ENCODE results near the gene IL10RA.

The IL10RA gene

DNA sequence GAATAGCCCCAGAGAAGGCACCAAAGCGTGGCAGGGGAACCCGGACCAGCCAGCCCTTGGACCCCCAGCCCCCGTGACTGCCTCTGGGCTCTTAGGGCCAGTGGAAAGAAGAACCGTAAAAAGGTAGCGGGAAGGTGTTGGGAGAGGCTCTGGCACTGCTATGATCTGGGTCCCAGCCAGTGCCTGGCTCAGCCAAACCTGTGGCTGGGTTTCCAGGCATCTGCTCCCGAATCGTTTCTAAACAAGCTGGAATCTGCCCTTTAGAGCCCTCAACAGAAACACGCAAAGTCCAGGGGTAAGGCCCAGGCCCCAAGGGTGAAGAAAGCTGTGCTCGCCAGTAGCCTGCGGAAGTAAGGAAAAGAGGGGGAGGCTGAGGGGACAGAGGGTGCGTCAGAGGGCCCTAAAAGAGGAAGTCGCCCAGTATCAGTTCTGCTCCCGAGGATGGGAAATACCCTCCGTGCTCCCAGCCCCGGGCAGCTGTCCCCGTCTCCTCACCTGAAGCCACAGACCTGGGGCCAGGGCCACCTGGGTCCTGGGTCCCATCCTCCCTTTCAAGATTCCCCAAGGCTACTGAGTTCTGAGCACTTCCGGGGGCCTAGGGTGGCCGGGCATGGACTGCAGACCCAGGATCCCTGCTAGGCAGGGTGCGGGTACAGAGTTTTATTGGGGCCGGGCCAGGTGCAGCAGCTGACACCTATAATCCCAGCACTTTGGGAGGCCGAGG, 24.7 kb downstream of the IL10RA start:
- H3K9ac ChIP-seq (ENCODE audit: low read depth, low read length) = no peak overlapping the region
- no peaks in the 10 kb centered on the region for H3K9me3 ChIP-seq (ENCODE audit: control insufficient read depth, insufficient read depth, low read length)
- no peak overlapping the region for H3K4me3 ChIP-seq (ENCODE audit: low read depth, low read length)
- no peaks in the 10 kb centered on the region for H3K4me1 ChIP-seq (ENCODE audit: control insufficient read depth, insufficient read depth, low read length)
- H3K36me3 ChIP-seq (ENCODE audit: control insufficient read depth, insufficient read depth, low read length) = no peaks in the 10 kb centered on the region
- H3K27ac ChIP-seq (ENCODE audit: low read depth, low read length) = no peak overlapping the region
- H3K27me3 ChIP-seq (ENCODE audit: control insufficient read depth, insufficient read depth, low read length) = no peaks in the 10 kb centered on the region

DNA sequence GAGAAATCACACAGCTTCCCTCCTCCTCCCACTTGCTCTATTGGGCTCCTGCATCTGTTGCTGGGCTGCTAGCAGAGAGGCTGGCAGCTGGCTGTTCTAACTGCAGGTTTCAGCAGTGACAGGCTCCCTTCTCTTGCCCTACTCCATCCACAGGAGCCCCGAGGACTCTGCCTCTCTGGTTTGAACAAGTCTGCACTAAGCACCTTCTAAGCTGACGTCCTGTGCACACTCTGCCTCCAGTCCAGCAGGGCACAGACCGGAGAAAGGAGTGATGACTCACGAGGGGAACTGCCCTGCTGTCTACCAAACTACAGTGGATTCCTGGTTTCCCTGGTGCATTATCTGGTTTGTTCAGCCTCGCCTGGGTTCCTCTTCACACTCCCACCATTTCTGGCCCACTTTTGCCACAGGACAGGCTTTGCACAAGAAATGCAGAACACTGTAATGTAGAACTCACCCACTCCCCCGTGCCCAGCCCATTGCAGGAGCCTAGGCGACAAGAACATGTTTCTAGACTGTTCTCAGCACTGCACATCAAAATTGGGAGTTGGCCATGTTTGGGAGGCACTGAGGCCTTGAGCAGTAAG, 26.0 kb downstream of the IL10RA start:
- Histone ChIP-seq H3K36me3 (ENCODE audit: control insufficient read depth, insufficient read depth, low read length) (no peaks in the 10 kb centered on the region), H3K27ac (ENCODE audit: low read depth, low read length) (no peak overlapping the region), H3K4me3 (ENCODE audit: low read depth, low read length) (no peak overlapping the region), H3K4me1 (ENCODE audit: control insufficient read depth, insufficient read depth, low read length) (no peaks in the 10 kb centered on the region), H3K27me3 (ENCODE audit: control insufficient read depth, insufficient read depth, low read length) (no peaks in the 10 kb centered on the region), H3K9me3 (ENCODE audit: control insufficient read depth, insufficient read depth, low read length) (no peaks in the 10 kb centered on the region), H3K9ac (ENCODE audit: low read depth, low read length) (no peak overlapping the region)

DNA sequence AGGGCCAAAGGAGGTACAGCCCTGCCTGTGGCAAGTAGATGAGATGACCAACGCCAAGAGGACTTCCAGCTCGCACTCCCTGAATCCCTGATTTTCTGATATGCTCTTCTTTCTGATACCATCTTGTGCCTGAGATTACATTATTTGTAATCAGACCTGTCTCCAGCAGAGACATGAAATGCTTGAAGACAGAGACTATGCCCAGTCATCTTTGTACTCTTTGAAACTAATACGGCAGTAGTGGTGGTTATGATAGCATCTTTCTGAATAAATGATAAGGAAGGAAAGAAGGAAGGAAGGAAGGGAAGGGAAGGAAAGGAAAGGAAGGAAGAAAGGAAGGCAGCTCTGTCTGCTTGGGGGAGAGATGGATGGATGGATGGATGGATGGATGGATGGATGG, 27.8 kb downstream of the IL10RA start:
- no peaks in the 10 kb centered on the region for H3K9me3 ChIP-seq (ENCODE audit: control insufficient read depth, insufficient read depth, low read length)

DNA sequence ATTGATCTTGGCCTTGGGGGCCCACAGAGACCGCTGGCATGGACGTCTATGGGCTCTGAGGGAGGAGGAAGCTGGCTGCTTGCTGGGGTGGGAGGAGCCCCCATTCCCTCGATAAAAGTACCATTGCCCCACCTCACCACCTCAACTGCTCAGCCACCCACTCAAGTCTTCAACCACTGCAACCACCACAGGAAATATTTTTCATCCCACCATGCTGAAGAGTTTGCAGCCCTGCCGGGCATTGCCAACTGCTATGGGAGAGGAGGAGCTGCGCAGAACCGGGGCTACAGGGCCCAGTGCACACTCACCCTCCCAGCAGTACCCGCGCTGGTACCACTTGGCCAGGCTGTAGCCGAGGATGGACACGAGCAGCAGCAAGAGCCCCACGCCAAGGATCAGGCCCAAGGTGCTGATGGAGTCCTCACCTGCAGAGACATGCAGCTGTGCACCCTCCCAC, 29.2 kb downstream of the IL10RA start:
- Histone ChIP-seq H3K9ac (ENCODE audit: low read depth, low read length) (no peak overlapping the region), H3K27me3 (ENCODE audit: control insufficient read depth, insufficient read depth, low read length) (no peaks in the 10 kb centered on the region), H3K4me3 (ENCODE audit: low read depth, low read length) (no peak overlapping the region), H3K4me1 (ENCODE audit: control insufficient read depth, insufficient read depth, low read length) (no peaks in the 10 kb centered on the region), H3K9me3 (ENCODE audit: control insufficient read depth, insufficient read depth, low read length) (no peaks in the 10 kb centered on the region), H3K36me3 (ENCODE audit: control insufficient read depth, insufficient read depth, low read length) (no peaks in the 10 kb centered on the region), H3K27ac (ENCODE audit: low read depth, low read length) (no peak overlapping the region)

More for the DNA sequence above, 27.8 kb downstream of the IL10RA start:
- Histone ChIP-seq H3K27ac (ENCODE audit: low read depth, low read length) (no peak overlapping the region), H3K4me1 (ENCODE audit: control insufficient read depth, insufficient read depth, low read length) (no peaks in the 10 kb centered on the region), H3K36me3 (ENCODE audit: control insufficient read depth, insufficient read depth, low read length) (no peaks in the 10 kb centered on the region), H3K27me3 (ENCODE audit: control insufficient read depth, insufficient read depth, low read length) (no peaks in the 10 kb centered on the region), H3K4me3 (ENCODE audit: low read depth, low read length) (no peak overlapping the region), H3K9ac (ENCODE audit: low read depth, low read length) (no peak overlapping the region)

DNA sequence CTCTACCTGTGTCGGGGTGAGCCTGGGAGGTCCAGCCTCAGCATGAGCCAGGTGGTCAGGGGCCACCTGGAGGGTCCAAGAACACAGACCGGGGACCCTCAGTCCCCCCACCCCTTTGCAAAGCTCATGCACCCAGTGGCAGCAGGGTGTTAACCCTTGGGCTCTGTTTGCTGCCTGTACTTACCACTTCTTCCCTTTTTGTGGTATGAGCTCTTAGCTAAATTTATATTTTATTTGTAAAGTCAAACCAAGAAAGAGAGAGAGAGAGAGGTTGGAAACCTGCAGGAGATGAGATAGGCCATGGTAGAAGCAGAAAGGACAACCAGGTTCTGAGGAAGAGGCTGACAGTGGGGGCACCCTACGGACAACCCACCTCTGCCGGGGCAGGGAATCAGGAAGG, 29.9 kb downstream of the IL10RA start:
- no peak overlapping the region for H3K27ac ChIP-seq (ENCODE audit: low read depth, low read length)
- no peaks in the 10 kb centered on the region for H3K4me1 ChIP-seq (ENCODE audit: control insufficient read depth, insufficient read depth, low read length)
- H3K27me3 ChIP-seq (ENCODE audit: control insufficient read depth, insufficient read depth, low read length) = no peaks in the 10 kb centered on the region
- no peaks in the 10 kb centered on the region for H3K9me3 ChIP-seq (ENCODE audit: control insufficient read depth, insufficient read depth, low read length)
- no peaks in the 10 kb centered on the region for H3K36me3 ChIP-seq (ENCODE audit: control insufficient read depth, insufficient read depth, low read length)
- H3K9ac ChIP-seq (ENCODE audit: low read depth, low read length) = no peak overlapping the region
- no peak overlapping the region for H3K4me3 ChIP-seq (ENCODE audit: low read depth, low read length)

DNA sequence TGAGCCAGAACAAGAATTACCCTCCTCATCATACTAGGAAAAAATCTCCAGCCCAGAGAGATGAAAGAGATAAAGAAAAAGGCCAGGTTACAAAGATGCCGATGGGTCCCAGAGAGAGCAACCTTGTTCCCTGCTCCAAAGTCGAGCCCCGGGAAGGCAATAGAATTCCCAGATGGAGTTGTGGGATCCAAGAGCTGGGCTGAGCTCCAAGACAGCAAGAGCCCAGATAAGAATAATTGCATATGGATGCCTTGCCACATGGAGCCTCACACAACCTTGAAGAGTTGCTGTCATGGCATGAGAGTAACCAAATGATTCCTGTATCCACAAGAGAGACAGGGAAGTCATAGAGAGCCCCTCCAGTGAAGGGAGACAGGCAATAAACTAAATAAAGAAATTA, 30.9 kb downstream of the IL10RA start:
- Histone ChIP-seq H3K9me3 (ENCODE audit: control insufficient read depth, insufficient read depth, low read length) (no peaks in the 10 kb centered on the region), H3K27me3 (ENCODE audit: control insufficient read depth, insufficient read depth, low read length) (no peaks in the 10 kb centered on the region), H3K4me1 (ENCODE audit: control insufficient read depth, insufficient read depth, low read length) (no peaks in the 10 kb centered on the region)

DNA sequence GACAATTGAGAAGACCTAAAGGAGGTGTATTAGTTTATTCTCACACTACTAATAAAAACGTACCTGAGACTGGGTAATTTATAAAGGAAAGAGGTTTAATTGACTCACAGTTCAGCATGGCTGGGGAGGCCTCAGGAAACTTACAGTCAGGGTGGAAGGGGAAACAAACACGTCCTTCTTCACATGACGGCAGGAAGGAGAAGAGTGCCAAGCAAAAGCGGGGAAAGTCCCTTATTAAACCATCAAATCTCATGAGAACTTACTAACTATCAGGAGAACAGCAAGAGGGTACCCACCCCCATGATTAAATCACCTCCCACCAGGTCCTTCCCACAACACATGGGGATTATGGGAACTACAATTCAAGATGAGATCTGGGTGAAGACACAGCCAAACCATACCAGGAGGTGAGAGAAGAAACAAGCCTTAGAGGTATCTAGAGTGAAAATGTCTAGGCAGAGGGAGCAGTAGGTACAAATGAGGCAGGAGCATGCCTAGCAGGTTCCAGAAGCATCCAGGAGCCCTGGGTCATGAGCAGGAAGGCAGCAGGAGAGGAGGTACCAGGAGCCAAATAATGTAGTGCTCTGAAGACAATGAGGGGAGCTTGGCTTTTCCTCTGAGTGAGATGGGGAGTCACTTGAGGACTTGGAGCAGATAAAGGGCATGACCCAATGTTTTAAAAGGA, 31.6 kb downstream of the IL10RA start:
- Histone ChIP-seq H3K36me3 (ENCODE audit: control insufficient read depth, insufficient read depth, low read length) (no peaks in the 10 kb centered on the region), H3K9ac (ENCODE audit: low read depth, low read length) (no peak overlapping the region), H3K4me3 (ENCODE audit: low read depth, low read length) (no peak overlapping the region), H3K4me1 (ENCODE audit: control insufficient read depth, insufficient read depth, low read length) (no peaks in the 10 kb centered on the region), H3K9me3 (ENCODE audit: control insufficient read depth, insufficient read depth, low read length) (no peaks in the 10 kb centered on the region), H3K27ac (ENCODE audit: low read depth, low read length) (no peak overlapping the region), H3K27me3 (ENCODE audit: control insufficient read depth, insufficient read depth, low read length) (no peaks in the 10 kb centered on the region)

More for the DNA sequence above, 30.9 kb downstream of the IL10RA start:
- Histone ChIP-seq H3K36me3 (ENCODE audit: control insufficient read depth, insufficient read depth, low read length) (no peaks in the 10 kb centered on the region), H3K4me3 (ENCODE audit: low read depth, low read length) (no peak overlapping the region), H3K27ac (ENCODE audit: low read depth, low read length) (no peak overlapping the region), H3K9ac (ENCODE audit: low read depth, low read length) (no peak overlapping the region)

DNA sequence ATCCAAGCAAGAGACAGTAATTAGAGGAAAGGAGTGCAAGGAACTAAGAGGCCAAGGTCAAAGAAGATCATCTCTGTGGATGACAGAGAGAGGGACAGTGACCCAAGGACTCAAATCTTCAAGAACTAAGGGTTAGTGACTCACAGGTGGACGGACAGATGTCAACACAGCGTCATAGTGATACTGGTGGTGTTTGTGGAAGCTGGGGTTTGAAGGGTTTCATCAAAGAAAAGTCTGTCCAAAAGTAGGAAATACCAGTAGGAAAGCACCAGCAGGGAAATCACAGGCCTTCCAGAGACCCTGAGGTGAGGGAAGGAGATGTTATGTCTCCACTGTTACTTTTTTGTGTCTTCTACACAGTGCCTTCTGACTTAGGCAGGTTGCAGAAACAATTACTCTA, 32.2 kb downstream of the IL10RA start:
- H3K9me3 ChIP-seq (ENCODE audit: control insufficient read depth, insufficient read depth, low read length) = no peaks in the 10 kb centered on the region
- no peaks in the 10 kb centered on the region for H3K36me3 ChIP-seq (ENCODE audit: control insufficient read depth, insufficient read depth, low read length)
- no peak overlapping the region for H3K4me3 ChIP-seq (ENCODE audit: low read depth, low read length)
- no peaks in the 10 kb centered on the region for H3K4me1 ChIP-seq (ENCODE audit: control insufficient read depth, insufficient read depth, low read length)
- H3K27me3 ChIP-seq (ENCODE audit: control insufficient read depth, insufficient read depth, low read length) = no peaks in the 10 kb centered on the region
- no peak overlapping the region for H3K9ac ChIP-seq (ENCODE audit: low read depth, low read length)
- no peak overlapping the region for H3K27ac ChIP-seq (ENCODE audit: low read depth, low read length)

DNA sequence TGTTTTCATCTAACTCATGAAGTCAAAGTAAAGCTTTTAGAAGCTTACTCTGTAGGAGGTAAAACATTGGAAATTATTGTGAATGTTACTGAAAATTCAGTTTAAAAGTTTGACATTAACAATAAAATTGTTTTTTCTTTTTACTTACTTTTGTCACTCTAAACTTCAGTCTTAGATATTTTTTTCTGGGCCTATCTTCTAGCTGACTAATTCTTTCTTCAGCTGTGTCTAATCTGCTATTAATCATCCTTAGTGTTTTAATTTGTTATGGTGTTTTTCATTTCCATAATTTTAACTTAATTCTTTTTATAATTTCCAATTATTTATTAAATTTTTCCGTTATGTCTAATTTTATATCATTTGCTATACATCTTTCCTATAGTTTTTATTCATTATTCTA, 35.0 kb downstream of the IL10RA start:
- no peak overlapping the region for H3K9ac ChIP-seq (ENCODE audit: low read depth, low read length)
- H3K27ac ChIP-seq (ENCODE audit: low read depth, low read length) = no peak overlapping the region
- no peaks in the 10 kb centered on the region for H3K36me3 ChIP-seq (ENCODE audit: control insufficient read depth, insufficient read depth, low read length)
- no peaks in the 10 kb centered on the region for H3K4me1 ChIP-seq (ENCODE audit: control insufficient read depth, insufficient read depth, low read length)
- H3K9me3 ChIP-seq (ENCODE audit: control insufficient read depth, insufficient read depth, low read length) = no peaks in the 10 kb centered on the region
- no peaks in the 10 kb centered on the region for H3K27me3 ChIP-seq (ENCODE audit: control insufficient read depth, insufficient read depth, low read length)
- no peak overlapping the region for H3K4me3 ChIP-seq (ENCODE audit: low read depth, low read length)

DNA sequence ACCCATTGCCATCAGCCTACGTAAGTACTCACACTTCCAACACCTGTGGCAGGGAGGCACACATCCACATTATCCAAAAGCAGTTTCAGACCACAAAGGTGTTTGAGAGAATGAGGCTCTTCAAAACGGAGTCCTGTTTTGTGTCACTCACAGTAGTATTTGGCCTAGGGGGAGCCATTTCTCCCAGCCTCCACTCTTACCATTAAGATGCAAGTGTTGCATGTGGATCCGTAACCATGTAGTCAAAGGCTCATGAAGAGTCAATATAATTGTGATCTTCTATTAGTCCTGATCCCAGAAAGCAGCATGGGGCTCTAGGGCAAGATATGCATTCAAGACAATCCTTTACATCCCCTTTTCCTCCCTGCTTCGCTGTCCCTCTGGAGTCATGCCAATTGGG, 41.5 kb downstream of the IL10RA start:
- no peaks in the 10 kb centered on the region for H3K27me3 ChIP-seq (ENCODE audit: control insufficient read depth, insufficient read depth, low read length)
- no peaks in the 10 kb centered on the region for H3K9me3 ChIP-seq (ENCODE audit: control insufficient read depth, insufficient read depth, low read length)
- no peaks in the 10 kb centered on the region for H3K36me3 ChIP-seq (ENCODE audit: control insufficient read depth, insufficient read depth, low read length)
- no peak overlapping the region for H3K27ac ChIP-seq (ENCODE audit: low read depth, low read length)
- H3K9ac ChIP-seq (ENCODE audit: low read depth, low read length) = no peak overlapping the region
- H3K4me3 ChIP-seq (ENCODE audit: low read depth, low read length) = no peak overlapping the region
- no peaks in the 10 kb centered on the region for H3K4me1 ChIP-seq (ENCODE audit: control insufficient read depth, insufficient read depth, low read length)

DNA sequence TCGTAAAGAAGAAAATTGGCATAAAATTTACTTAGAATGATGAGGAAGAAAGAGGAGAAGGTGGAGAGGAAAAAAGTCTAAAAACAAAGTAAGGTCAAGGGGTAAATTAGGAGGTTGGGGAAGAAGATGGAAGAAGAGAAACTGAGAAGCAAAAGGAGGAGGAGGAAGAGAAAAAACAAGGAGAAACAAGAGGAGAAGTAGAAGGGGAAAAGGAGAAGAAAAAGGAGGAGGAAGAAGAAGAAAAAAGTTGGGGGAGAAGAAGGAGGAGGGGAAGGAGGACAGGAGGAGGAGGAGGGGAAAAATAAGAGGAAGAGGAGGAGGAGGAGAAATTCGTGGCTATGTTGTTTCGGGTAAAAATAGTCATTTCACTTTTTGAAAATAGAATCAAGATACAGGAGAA, 42.4 kb downstream of the IL10RA start:
- Histone ChIP-seq H3K9ac (ENCODE audit: low read depth, low read length) (no peak overlapping the region), H3K9me3 (ENCODE audit: control insufficient read depth, insufficient read depth, low read length) (no peaks in the 10 kb centered on the region)

More for the DNA sequence above, 42.4 kb downstream of the IL10RA start:
- H3K4me1 ChIP-seq (ENCODE audit: control insufficient read depth, insufficient read depth, low read length) = no peaks in the 10 kb centered on the region
- H3K4me3 ChIP-seq (ENCODE audit: low read depth, low read length) = no peak overlapping the region
- no peaks in the 10 kb centered on the region for H3K36me3 ChIP-seq (ENCODE audit: control insufficient read depth, insufficient read depth, low read length)
- no peak overlapping the region for H3K27ac ChIP-seq (ENCODE audit: low read depth, low read length)
- H3K27me3 ChIP-seq (ENCODE audit: control insufficient read depth, insufficient read depth, low read length) = no peaks in the 10 kb centered on the region

Data from HUES48 (cell line).